Stimulated activated CD8-positive, alpha-beta memory T cell treated with anti-CD3 and anti-CD28 coated beads, Interleukin-7, amount 100 ng/mL, for 24 hours (primary cell): ENCODE data around the gene SPINK4.

ENCODE experiments used
- DNase-seq: peaks from one replicate; pipeline ENCODE4 v3.0.0-alpha.2; 2020; ENCODE audit warnings: low read depth

SPINK4 gene

GRCh38 chr9:33229359-33230114 lies 10.4 kb upstream of the SPINK4 start:
- no peak for DNase-seq

GRCh38 chr9:33230756-33231622 lies 9.0 kb upstream of the SPINK4 start:
- no peak for DNase-seq

- no peak for DNase-seq
Measured at GRCh38 chr9:33231623-33231942, 8.4 kb upstream of the SPINK4 start.

GRCh38 chr9:33232815-33233214 lies 7.2 kb upstream of the SPINK4 start:
- no peak for DNase-seq

GRCh38 chr9:33233626-33234342 lies 6.2 kb upstream of the SPINK4 start:
- DNase-seq: no peak

GRCh38 chr9:33234511-33235467 lies 5.2 kb upstream of the SPINK4 start:
- DNase-seq: no peak

GRCh38 chr9:33236571-33236970 lies 3.4 kb upstream of the SPINK4 start:
- no peak for DNase-seq

- DNase-seq: no peak
Measured at GRCh38 chr9:33241298-33241697, 1.3 kb downstream of the SPINK4 start.

- DNase-seq: no peak
Measured at GRCh38 chr9:33242609-33243134, 2.7 kb downstream of the SPINK4 start.

- no peak for DNase-seq
Measured at GRCh38 chr9:33244137-33244784, 4.3 kb downstream of the SPINK4 start.

GRCh38 chr9:33245341-33245740 lies 5.4 kb downstream of the SPINK4 start:
- DNase-seq: no peak

GRCh38 chr9:33246269-33246860 lies 6.4 kb downstream of the SPINK4 start:
- no peak for DNase-seq

GRCh38 chr9:33248606-33249005 lies 8.6 kb downstream of the SPINK4 start:
- no peak for DNase-seq

- DNase-seq: no peak
Measured at GRCh38 chr9:33249087-33249658, 9.2 kb downstream of the SPINK4 start.

- DNase-seq: no peak
Measured at GRCh38 chr9:33249983-33250382, 10.0 kb downstream of the SPINK4 start.

- no peak for DNase-seq
Measured at GRCh38 chr9:33250458-33250995, 10.6 kb downstream of the SPINK4 start.

- DNase-seq: no peak
Measured at GRCh38 chr9:33254211-33254610, 14.2 kb downstream of the SPINK4 start.

GRCh38 chr9:33255014-33255413 lies 15.0 kb downstream of the SPINK4 start:
- DNase-seq: no peak

- DNase-seq: no peak
Measured at GRCh38 chr9:33255471-33255870, 15.5 kb downstream of the SPINK4 start.

- no peak for DNase-seq
Measured at GRCh38 chr9:33256236-33256635, 16.3 kb downstream of the SPINK4 start.
